Neuronal stem cell (in vitro differentiated cells): ENCODE measurements around the gene SLC25A22.

ENCODE experiments used
- DNase-seq: peaks from one replicate; pipeline ENCODE4 v3.0.0-alpha.2; 2013; ENCODE audit warnings: low spot score
- H2AFZ ChIP-seq: one replicate; pipeline ENCODE4 v1.6.1; 2013; ENCODE audit warnings: mild to moderate bottlenecking, low read length, inconsistent platforms
- H2AK5ac ChIP-seq: 2 replicates; pipeline ENCODE4 v1.6.1; 2013; ENCODE audit warnings: low read depth, mild to moderate bottlenecking, inconsistent platforms, low read length, moderate library complexity, mixed read lengths
- H2BK120ac ChIP-seq: 2 replicates; pipeline ENCODE4 v1.6.1; 2013; ENCODE audit warnings: low read depth, mild to moderate bottlenecking, inconsistent platforms, low read length, moderate library complexity, mixed read lengths
- H2BK12ac ChIP-seq: one replicate; pipeline ENCODE4 v1.6.1; 2013; ENCODE audit warnings: low read length, inconsistent platforms
- H2BK15ac ChIP-seq: 2 replicates; pipeline ENCODE4 v1.6.1; 2013; ENCODE audit warnings: mild to moderate bottlenecking, low read length, inconsistent platforms, mixed read lengths
- H2BK5ac ChIP-seq: one replicate; pipeline ENCODE4 v1.6.1; 2013; ENCODE audit warnings: inconsistent platforms, mild to moderate bottlenecking, low read length, moderate library complexity
- H3K14ac ChIP-seq: one replicate; pipeline ENCODE4 v1.6.1; 2013; ENCODE audit warnings: low read length, inconsistent platforms
- H3K18ac ChIP-seq: 2 replicates; pipeline ENCODE4 v1.6.1; 2013; ENCODE audit warnings: low read length, inconsistent platforms
- H3K23ac ChIP-seq: 2 replicates; pipeline ENCODE4 v1.6.1; 2013; ENCODE audit warnings: low read depth, mild to moderate bottlenecking, mixed read lengths, low read length, inconsistent platforms; ENCODE audit not compliant: poor library complexity
- H3K27ac ChIP-seq: replicated peaks from 3 replicates; pipeline ENCODE4 v1.5.1; 2013; ENCODE audit warnings: low read length, inconsistent platforms
- H3K27me3 ChIP-seq, 3 experiments: 2 replicates each; pipeline ENCODE4 v1.6.1; 2013; ENCODE audit warnings: low read length in 3 of 3, mild to moderate bottlenecking in 2 of 3, inconsistent platforms in 1 of 3, low read depth in 1 of 3, mixed read lengths in 1 of 3, moderate library complexity in 1 of 3; ENCODE audit not compliant: control insufficient read depth in 3 of 3, insufficient read depth in 3 of 3
- H3K36me3 ChIP-seq, 2 donors: replicated peaks in 1 of 2; 2 replicates each; pipeline ENCODE4 v1.6.1; 2013; ENCODE audit warnings: low read length in 2 of 2; ENCODE audit not compliant: control insufficient read depth in 2 of 2, insufficient read depth in 2 of 2
- H3K4ac ChIP-seq: 2 replicates; pipeline ENCODE4 v1.6.1; 2013; ENCODE audit warnings: inconsistent platforms, mild to moderate bottlenecking, low read length, moderate library complexity
- H3K4me1 ChIP-seq, 2 donors: 1 replicate in 1 of 2; 2 replicates in 1 of 2; pipeline ENCODE4 v1.6.1; 2013; ENCODE audit warnings: low read length in 2 of 2, low read depth in 1 of 2; ENCODE audit not compliant: control insufficient read depth in 2 of 2, insufficient read depth in 1 of 2
- H3K4me2 ChIP-seq: one replicate; pipeline ENCODE4 v1.6.1; 2013; ENCODE audit warnings: mild to moderate bottlenecking, low read length, inconsistent platforms; ENCODE audit not compliant: insufficient read depth, poor library complexity, severe bottlenecking
- H3K4me3 ChIP-seq, 2 donors: 2 replicates each; pipeline ENCODE4 v1.5.1; 2013; ENCODE audit warnings: low read length in 2 of 2, mild to moderate bottlenecking in 2 of 2, inconsistent platforms in 1 of 2, moderate library complexity in 1 of 2
- H3K79me1 ChIP-seq: one replicate; pipeline ENCODE4 v1.6.1; 2013; ENCODE audit warnings: low read depth, mild to moderate bottlenecking, inconsistent platforms, low read length, moderate library complexity
- H3K9ac ChIP-seq: one replicate; pipeline ENCODE4 v1.6.1; 2013; ENCODE audit warnings: mild to moderate bottlenecking, low read depth, low read length, inconsistent platforms; ENCODE audit not compliant: poor library complexity
- H3K9me3 ChIP-seq, 2 donors: replicated peaks in 1 of 2; 2 replicates each; pipeline versions ENCODE3 to v1.6.1; 2013; ENCODE audit warnings: low read length in 2 of 2, mild to moderate bottlenecking in 2 of 2, inconsistent platforms in 1 of 2, low read depth in 1 of 2, mixed read lengths in 1 of 2, moderate library complexity in 1 of 2; ENCODE audit not compliant: control insufficient read depth in 2 of 2, insufficient read depth in 1 of 2
- H4K8ac ChIP-seq: one replicate; pipeline ENCODE4 v1.6.1; 2013; ENCODE audit warnings: low read depth, mild to moderate bottlenecking, inconsistent platforms, low read length, moderate library complexity
- H4K91ac ChIP-seq: one replicate; pipeline ENCODE4 v1.6.1; 2013; ENCODE audit warnings: low read length, low read depth, mild to moderate bottlenecking, inconsistent platforms; ENCODE audit not compliant: poor library complexity
- WGBS, 2 donors: extraction: QIAGEN DNeasy Blood & Tissue Kit; methylation state at CpG; one replicate each; pipeline ENCODE4 v1.1.7; 2013; ENCODE audit warnings: missing lambda C conversion rate in 2 of 2, mixed read lengths in 1 of 2; ENCODE audit not compliant: insufficient read length in 2 of 2, insufficient replicate concordance in 1 of 2; ENCODE audit errors: extremely low coverage in 2 of 2; 5-methylcytosine and 5-hydroxymethylcytosine counted together

Gene SLC25A22

DNA sequence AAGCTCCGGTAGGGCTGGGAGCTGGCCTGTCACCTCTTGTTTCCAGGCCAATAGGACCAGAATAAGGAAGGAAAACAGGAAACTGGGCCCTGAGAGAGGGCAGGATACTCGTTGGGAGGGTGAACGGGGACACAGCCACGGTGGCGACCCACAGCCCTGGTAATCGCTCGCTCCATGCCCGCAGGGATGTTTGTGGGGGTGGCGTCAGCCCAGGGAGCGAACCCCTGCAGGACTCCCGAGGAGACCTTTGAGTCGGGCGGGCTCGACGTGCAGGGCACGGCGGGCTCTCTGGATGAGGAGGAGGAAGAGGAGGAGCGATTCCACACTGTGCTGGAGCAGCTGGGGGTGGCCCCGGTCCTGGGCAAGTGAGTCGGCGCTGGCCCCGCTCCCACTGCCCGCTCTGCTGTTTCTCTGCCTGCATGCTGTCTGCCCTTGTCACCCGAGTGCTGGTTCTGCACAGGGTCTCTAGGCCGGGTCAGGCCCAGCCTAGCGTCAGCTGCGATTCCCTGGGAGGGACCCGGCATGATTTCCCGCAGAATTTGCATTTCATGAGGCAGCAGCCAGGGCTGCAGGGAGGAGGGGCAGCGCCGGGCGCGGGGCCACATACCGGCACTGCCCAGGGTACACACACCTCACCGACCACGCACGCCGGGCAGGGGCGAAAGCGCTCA, 31.2 kb upstream of the SLC25A22 start:
- no peak overlapping the region for H3K27ac ChIP-seq
- peak overlapping the region; percentile 41 for H2AK5ac ChIP-seq
- peak overlapping the region; percentile 8 for H2BK12ac ChIP-seq
- H3K36me3 ChIP-seq = peaks cover 0 to 11% of the 10 kb centered on the region in 2 donors
- H3K4me3 ChIP-seq = peak overlapping the region; percentile 45 to 73
- no peak overlapping the region for H4K8ac ChIP-seq
- peak overlapping the region; percentile 40 for H2BK15ac ChIP-seq
- no peak for DNase-seq
- H3K9ac ChIP-seq = peak overlapping the region; percentile 91
- H4K91ac ChIP-seq = no peak overlapping the region
- H3K18ac ChIP-seq = peak overlapping the region; percentile 80
- H3K4me2 ChIP-seq = peak overlapping the region; percentile 86
- peaks cover 9 to 56% (median 18%) of the 10 kb centered on the region in 3 experiments for H3K27me3 ChIP-seq
- H3K4ac ChIP-seq = no peak overlapping the region
- H2BK120ac ChIP-seq = no peak overlapping the region
- H2AFZ ChIP-seq = peak overlapping the region; percentile 80
- peak overlapping the region; percentile 70 for H3K23ac ChIP-seq
- peaks cover 0 to 3% of the 10 kb centered on the region in 2 donors for H3K9me3 ChIP-seq
- peak overlapping the region; percentile 95 for H2BK5ac ChIP-seq
- no CpG with 5 or more reads among the region's 40 CpGs for WGBS, 2 donors
- peaks cover 7% of the 10 kb centered on the region for H3K79me1 ChIP-seq
- H3K14ac ChIP-seq = peak overlapping the region; percentile 1
- peaks cover 49 to 59% of the 10 kb centered on the region in 2 donors for H3K4me1 ChIP-seq

- Histone ChIP-seq H3K9me3 (peaks cover 0 to 3% of the 10 kb centered on the region in 2 donors), H3K18ac (peak overlapping the region; percentile 72), H3K36me3 (peaks cover 0 to 18% of the 10 kb centered on the region in 2 donors), H2AK5ac (peak overlapping the region; percentile 85), H3K4me3 (peak overlapping the region in 1 of 2 donors; percentile 45), H3K23ac (peak overlapping the region; percentile 40), H3K14ac (peak overlapping the region; percentile 9), H2BK120ac (no peak overlapping the region), H3K79me1 (peaks cover 7% of the 10 kb centered on the region), H3K9ac (peak overlapping the region; percentile 91), H2BK15ac (peak overlapping the region; percentile 82), H2BK12ac (peak overlapping the region; percentile 8), H3K4me2 (peak overlapping the region; percentile 11), H3K4ac (peak overlapping the region; percentile 13), H3K27ac (no peak overlapping the region), H4K91ac (no peak overlapping the region), H3K27me3 (peaks cover 9 to 56% (median 18%) of the 10 kb centered on the region in 3 experiments), H2AFZ (peak overlapping the region; percentile 80), H3K4me1 (peaks cover 45 to 56% of the 10 kb centered on the region in 2 donors), H4K8ac (no peak overlapping the region), H2BK5ac (no peak overlapping the region)
- DNase-seq = no peak
- no CpG with 5 or more reads among the region's 21 CpGs for WGBS, 2 donors
Measured at GRCh38 chr11:828506-829175, 30.6 kb upstream of the SLC25A22 start.

GRCh38 chr11:827897-828192, 29.8 kb upstream of the SLC25A22 start, which contains the start of gene CRACR2B:
Gene CRACR2B, plus strand, starts transcription at chr11:827919. Its CDS starts 689 bp downstream, at chr11:828608.
- peaks cover 9 to 56% (median 18%) of the 10 kb centered on the region in 3 experiments for H3K27me3 ChIP-seq
- no peak within 1 kb of the TSS for H4K91ac ChIP-seq
- H3K9ac ChIP-seq = peak within 1 kb of the TSS; percentile 77
- peak within 1 kb of the TSS; percentile 83 for H3K4me2 ChIP-seq
- peak within 1 kb of the TSS; percentile 97 for H3K14ac ChIP-seq
- no peak within 1 kb of the TSS for H4K8ac ChIP-seq
- peak within 1 kb of the TSS; percentile 45 to 55 for H3K4me3 ChIP-seq
- H3K27ac ChIP-seq = no peak within 1 kb of the TSS
- DNase-seq = no peak
- peak within 1 kb of the TSS; percentile 85 for H2AK5ac ChIP-seq
- peaks cover 45 to 53% of the 10 kb centered on the region in 2 donors for H3K4me1 ChIP-seq
- H2BK5ac ChIP-seq = peak within 1 kb of the TSS; percentile 88
- peaks cover 0 to 3% of the 10 kb centered on the region in 2 donors for H3K9me3 ChIP-seq
- peak within 1 kb of the TSS; percentile 92 for H3K18ac ChIP-seq
- peaks cover 0 to 22% of the 10 kb centered on the region in 2 donors for H3K36me3 ChIP-seq
- H2BK15ac ChIP-seq = peak within 1 kb of the TSS; percentile 82
- H2BK120ac ChIP-seq = no peak within 1 kb of the TSS
- H3K23ac ChIP-seq = peak within 1 kb of the TSS; percentile 93
- H3K4ac ChIP-seq = peak within 1 kb of the TSS; percentile 13
- H3K79me1 ChIP-seq = peaks cover 3% of the 10 kb centered on the region
- H2BK12ac ChIP-seq = peak within 1 kb of the TSS; percentile 8
- no CpG with 5 or more reads among the region's 5 CpGs for WGBS, 2 donors
- H2AFZ ChIP-seq = peak within 1 kb of the TSS; percentile 80
